GM21423 (cell line): Measurements from ENCODE around the gene TRMU.
"Not testable (repeated sequence)": the region's sequence is repeated elsewhere in the genome, so short reads cannot be mapped to it uniquely, and the experiment has no call there.

Source experiments
- ATAC-seq: cut with Tn5 transposase; IDR thresholded peaks from one replicate; pipeline ENCODE4 v1.9.1; 2021; ENCODE audit warnings: mild to moderate bottlenecking, moderate library complexity; ENCODE audit not compliant: unreplicated experiment

Gene TRMU

GRCh38 chr22:46381731-46382130 lies 46.2 kb downstream of the TRMU start:
- ATAC-seq: no peak

- ATAC-seq: no peak
Measured at GRCh38 chr22:46382524-46382923, 47.0 kb downstream of the TRMU start.

- no peak for ATAC-seq
Measured at GRCh38 chr22:46386312-46386711, 50.8 kb downstream of the TRMU start.

- ATAC-seq: no peak
Measured at GRCh38 chr22:46387748-46388147, 52.2 kb downstream of the TRMU start.

GRCh38 chr22:46388647-46389046 lies 53.1 kb downstream of the TRMU start:
- no peak for ATAC-seq

- ATAC-seq: no peak
Measured at GRCh38 chr22:46389081-46389480, 53.6 kb downstream of the TRMU start.

- no peak for ATAC-seq
Measured at GRCh38 chr22:46390105-46390651, 54.7 kb downstream of the TRMU start.

GRCh38 chr22:46390652-46391301 lies 55.3 kb downstream of the TRMU start:
- ATAC-seq: no peak

GRCh38 chr22:46391486-46392136 lies 56.1 kb downstream of the TRMU start:
- ATAC-seq: no peak

GRCh38 chr22:46392137-46392844 lies 56.8 kb downstream of the TRMU start:
- ATAC-seq: no peak

GRCh38 chr22:46393873-46394272 lies 58.4 kb downstream of the TRMU start:
- no peak for ATAC-seq

GRCh38 chr22:46394622-46395021 lies 59.1 kb downstream of the TRMU start:
- ATAC-seq: no peak

- ATAC-seq: no peak
Measured at GRCh38 chr22:46395145-46395544, 59.6 kb downstream of the TRMU start.

- not testable (repeated sequence) for ATAC-seq
Measured at GRCh38 chr22:46397049-46397448, 61.5 kb downstream of the TRMU start.

- no peak for ATAC-seq
Measured at GRCh38 chr22:46397514-46397913, 62.0 kb downstream of the TRMU start.

- ATAC-seq: no peak
Measured at GRCh38 chr22:46397951-46398350, 62.4 kb downstream of the TRMU start.

- no peak for ATAC-seq
Measured at GRCh38 chr22:46399251-46400024, 63.9 kb downstream of the TRMU start.

- ATAC-seq: no peak
Measured at GRCh38 chr22:46401370-46401769, 65.9 kb downstream of the TRMU start.

GRCh38 chr22:46402505-46402904 lies 67.0 kb downstream of the TRMU start:
- no peak for ATAC-seq

GRCh38 chr22:46403880-46404279 lies 68.4 kb downstream of the TRMU start:
- not testable (repeated sequence) for ATAC-seq

GRCh38 chr22:46405901-46406300 lies 70.4 kb downstream of the TRMU start:
- no peak for ATAC-seq
